ENCODE results near the gene TRIM66. TPM values are rescaled to one million over a fixed set of nuclear protein-coding genes. Genes with fewer than 3 reads are reported as not detected.

TRIM66 gene
- total RNA-seq, 4 donors from 2014 or later: 12.1 to 34.2 (median 19.8) TPM

GRCh38 chr11:8598506-8598905 lies 84.0 kb downstream of the TRIM66 start:
- no peak for TF ChIP-seq POLR2A (IDR thresholded peaks at IDR 0.05)
- no peak for TF ChIP-seq CTCF (IDR thresholded peaks at IDR 0.05)
- H3K4me1 ChIP-seq: peaks cover 0 to 11% (median 0%) of the 10 kb centered on the region in 4 donors
- no peak overlapping the region for H3K4me3 ChIP-seq
- no peaks in the 10 kb centered on the region for H3K36me3 ChIP-seq
- DNase-seq: no peak
- no peaks in the 10 kb centered on the region for H3K9me3 ChIP-seq
- no peak overlapping the region for H3K27ac ChIP-seq
- H3K27me3 ChIP-seq: no peaks in the 10 kb centered on the region

GRCh38 chr11:8597182-8597581 lies 85.3 kb downstream of the TRIM66 start:
- TF ChIP-seq POLR2A (IDR thresholded peaks at IDR 0.05) (no peak), CTCF (IDR thresholded peaks at IDR 0.05) (no peak)
- Histone ChIP-seq H3K27me3 (no peaks in the 10 kb centered on the region), H3K4me3 (no peak overlapping the region), H3K36me3 (no peaks in the 10 kb centered on the region), H3K4me1 (peaks cover 0 to 13% (median 0%) of the 10 kb centered on the region in 4 donors), H3K9me3 (no peaks in the 10 kb centered on the region), H3K27ac (peak overlapping the region in 1 of 4 donors; percentile 30)
- DNase-seq: no peak

- Histone ChIP-seq H3K4me1 (peaks cover 0 to 13% (median 0%) of the 10 kb centered on the region in 4 donors), H3K9me3 (no peaks in the 10 kb centered on the region), H3K4me3 (no peak overlapping the region), H3K36me3 (no peaks in the 10 kb centered on the region), H3K27ac (peak overlapping the region in 1 of 4 donors; percentile 30), H3K27me3 (no peaks in the 10 kb centered on the region)
- DNase-seq: no peak
- TF ChIP-seq POLR2A (IDR thresholded peaks at IDR 0.05) (no peak), CTCF (IDR thresholded peaks at IDR 0.05) (no peak)
Measured at GRCh38 chr11:8596504-8597046, 85.9 kb downstream of the TRIM66 start.

GRCh38 chr11:8593935-8594909 lies 88.2 kb downstream of the TRIM66 start, which contains the start of gene STK33:
Gene STK33 (minus strand): TSS chr11:8594228. CDS start chr11:8474905, 119,323 bp downstream.
- no peak for TF ChIP-seq POLR2A (IDR thresholded peaks at IDR 0.05)
- TF ChIP-seq CTCF (IDR thresholded peaks at IDR 0.05): no peak
- H3K27me3 ChIP-seq: no peaks in the 10 kb centered on the region
- peak within 1 kb of the TSS; percentile 44 to 64 (median 60) for H3K4me3 ChIP-seq
- H3K9me3 ChIP-seq: no peaks in the 10 kb centered on the region
- H3K36me3 ChIP-seq: no peaks in the 10 kb centered on the region
- H3K27ac ChIP-seq: peak within 1 kb of the TSS in 2 of 4 donors; percentile 27 to 33
- peak; percentile 56 to 76 (median 70) for DNase-seq
- H3K4me1 ChIP-seq: peaks cover 0 to 13% (median 0%) of the 10 kb centered on the region in 4 donors

- DNase-seq: no peak
- Histone ChIP-seq H3K27ac (peak overlapping the region in 2 of 4 donors; percentile 27 to 33), H3K4me3 (peak overlapping the region; percentile 44 to 64 (median 60)), H3K4me1 (peaks cover 0 to 13% (median 0%) of the 10 kb centered on the region in 4 donors), H3K27me3 (no peaks in the 10 kb centered on the region), H3K9me3 (no peaks in the 10 kb centered on the region), H3K36me3 (no peaks in the 10 kb centered on the region)
- TF ChIP-seq POLR2A (IDR thresholded peaks at IDR 0.05) (no peak), CTCF (IDR thresholded peaks at IDR 0.05) (no peak)
Measured at GRCh38 chr11:8593455-8593854, 89.0 kb downstream of the TRIM66 start.

Data from Peyer's patch (tissue), 4 donors.